Astrocyte of the cerebellum (primary cell): ENCODE measurements around the gene RCL1.
"Not testable (repeated sequence)": the region's sequence is repeated elsewhere in the genome, so short reads cannot be mapped to it uniquely, and the experiment has no call there.

ENCODE experiments used
- DNase-seq: peaks from one replicate; pipeline ENCODE4 v3.0.0-alpha.2; 2011; ENCODE audit warnings: low read depth
- H3K4me3 ChIP-seq: 2 replicates; pipeline ENCODE4 v1.5.1; 2011; ENCODE audit warnings: mild to moderate bottlenecking, low read depth, low read length, moderate library complexity
- CTCF ChIP-seq: IDR thresholded peaks from 2 replicates; pipeline ENCODE4 v1.5.1; 2012; ENCODE audit warnings: low read length, low read depth, moderate library complexity, mild to moderate bottlenecking; ENCODE audit errors: missing control alignments
- in situ Hi-C: cut with HindIII; loops from 2 replicates; pipeline ENCODE4 v1.10.0; 2017; ENCODE audit warnings: low sequenced_read_pairs

RCL1 gene

GRCh38 chr9:4768681-4769080, 24.1 kb upstream of the RCL1 start:
- DNase-seq: no peak
- no peak overlapping the region for H3K4me3 ChIP-seq
- in situ Hi-C loops: no loop called here
- no peak for TF ChIP-seq CTCF

GRCh38 chr9:4769321-4770080, 23.2 kb upstream of the RCL1 start:
- DNase-seq: no peak
- no peak overlapping the region for H3K4me3 ChIP-seq
- no peak for TF ChIP-seq CTCF
- in situ Hi-C loops: no loop called here

DNA sequence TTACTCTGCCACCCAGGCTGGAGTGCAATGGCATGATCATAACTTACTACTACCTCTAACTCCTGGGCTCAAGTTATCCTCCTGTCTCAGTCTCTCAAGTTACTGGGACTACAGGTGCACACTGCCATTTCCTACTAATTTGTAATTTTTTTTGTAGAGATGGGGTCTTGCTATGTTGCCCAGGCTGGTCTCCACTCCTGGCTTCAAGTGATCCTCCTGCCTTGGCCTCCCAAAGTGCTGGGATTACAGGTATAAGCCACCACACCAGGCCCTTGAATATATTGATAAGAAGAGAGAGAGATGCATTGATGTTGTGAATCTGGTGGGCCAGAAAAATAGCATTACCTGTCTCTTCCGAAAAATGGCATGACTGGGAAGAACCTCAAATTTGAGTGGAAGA, 21.0 kb upstream of the RCL1 start:
- in situ Hi-C loops: no loop called here
- no peak overlapping the region for H3K4me3 ChIP-seq
- TF ChIP-seq CTCF: no peak
- no peak for DNase-seq

DNA sequence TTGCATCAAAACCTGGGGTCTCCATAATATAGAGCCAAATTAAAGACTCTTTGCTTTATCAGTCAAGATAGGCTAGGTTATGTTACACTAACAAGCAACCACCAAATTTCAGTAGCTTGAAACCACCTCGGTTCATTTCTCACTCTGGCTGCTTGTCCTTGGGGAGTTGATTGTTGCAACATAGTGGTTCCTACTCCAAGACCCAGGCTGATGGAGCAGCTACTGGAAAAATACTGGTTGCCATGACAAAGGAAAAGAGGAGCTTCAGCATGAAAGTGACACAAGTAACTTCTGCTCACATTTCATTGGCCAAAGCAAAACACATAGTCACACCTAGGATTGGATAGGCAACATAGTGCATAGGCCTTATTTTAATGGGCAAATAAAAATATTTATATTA, 18.5 kb upstream of the RCL1 start:
- in situ Hi-C loops: no loop called here
- DNase-seq: no peak
- H3K4me3 ChIP-seq: no peak overlapping the region
- TF ChIP-seq CTCF: no peak

DNA sequence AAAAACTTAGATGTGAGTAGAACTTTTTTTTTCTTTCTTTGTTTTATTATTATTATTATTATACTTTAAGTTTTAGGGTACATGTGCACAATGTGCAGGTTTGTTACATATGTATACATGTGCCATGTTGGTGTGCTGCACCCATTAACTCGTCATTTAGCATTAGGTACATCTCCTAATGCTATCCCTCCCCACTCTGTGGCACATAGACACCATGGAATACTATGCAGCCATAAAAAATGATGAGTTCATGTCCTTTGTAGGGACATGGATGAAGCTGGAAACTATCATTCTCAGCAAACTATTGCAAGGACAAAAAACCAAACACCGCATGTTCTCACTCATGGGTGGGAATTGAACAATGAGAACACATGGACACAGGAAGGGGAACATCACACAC, 17.8 kb upstream of the RCL1 start:
- in situ Hi-C loops: not testable (repeated sequence)

GRCh38 chr9:4780651-4781050, 12.1 kb upstream of the RCL1 start:
- no peak for TF ChIP-seq CTCF
- H3K4me3 ChIP-seq: no peak overlapping the region
- no peak for DNase-seq
- in situ Hi-C loops: no loop called here

More for the DNA sequence above, 17.8 kb upstream of the RCL1 start:
- DNase-seq, H3K4me3 ChIP-seq: not testable (repeated sequence)

- TF ChIP-seq CTCF: no peak
- no peak for DNase-seq
- in situ Hi-C loops: no loop called here
- no peak overlapping the region for H3K4me3 ChIP-seq
Measured at GRCh38 chr9:4781408-4781807, 11.3 kb upstream of the RCL1 start.

DNA sequence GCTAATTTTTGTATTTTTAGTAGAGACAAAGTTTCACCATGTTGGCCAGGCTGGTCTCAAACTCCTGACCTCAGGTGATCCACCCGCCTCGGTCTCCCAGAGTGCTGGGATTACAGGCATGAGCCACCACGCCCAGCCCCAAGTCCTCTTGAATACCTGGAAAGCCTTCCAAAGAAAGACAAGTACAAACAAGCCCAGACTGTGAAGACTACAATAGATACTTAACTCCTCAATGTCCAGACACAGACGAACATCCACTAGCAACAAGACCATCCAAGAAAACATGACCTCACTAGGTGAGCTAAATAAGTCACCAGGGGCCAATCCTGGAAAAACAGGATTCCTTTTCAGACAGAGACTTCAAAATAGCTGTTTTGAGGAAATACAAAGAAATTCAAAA, 9.6 kb upstream of the RCL1 start:
- H3K4me3 ChIP-seq, in situ Hi-C loops: not testable (repeated sequence)

More for the DNA sequence above, 9.6 kb upstream of the RCL1 start:
- DNase-seq: not testable (repeated sequence)
